ENCODE measurements around the gene CYBA.

The CYBA gene

DNA sequence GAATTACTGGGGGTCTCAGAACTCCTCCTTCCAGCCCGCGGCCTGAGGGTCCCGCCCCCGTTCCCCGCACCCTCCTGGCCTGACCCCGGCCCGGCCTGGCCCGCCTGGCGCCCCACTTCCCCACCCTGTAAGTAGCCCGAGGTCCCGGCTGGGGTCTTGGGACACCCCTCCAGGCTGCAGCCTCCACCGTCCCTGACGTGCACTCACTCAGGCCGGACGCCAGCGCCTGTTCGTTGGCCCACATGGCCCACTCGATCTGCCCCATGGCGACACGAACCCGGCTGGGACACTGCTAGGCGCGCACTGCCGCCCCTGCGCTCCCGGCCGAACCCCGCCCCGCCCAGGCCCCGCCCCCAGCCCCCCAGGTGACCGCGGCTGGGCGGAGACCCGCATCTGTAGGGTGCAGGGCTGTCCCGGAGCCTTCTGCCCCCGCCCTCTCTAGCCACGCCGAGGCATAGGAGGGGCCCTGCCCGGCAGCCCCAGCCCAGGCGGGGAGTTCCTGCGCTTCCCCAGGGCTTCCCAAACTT is at the start of gene CYBA:
TSS of gene CYBA (minus strand) at position 305 of the 527 bp plus-strand sequence. CDS start at position 265, 40 bp downstream.
- DNase-seq, result peak; percentile 90

DNA sequence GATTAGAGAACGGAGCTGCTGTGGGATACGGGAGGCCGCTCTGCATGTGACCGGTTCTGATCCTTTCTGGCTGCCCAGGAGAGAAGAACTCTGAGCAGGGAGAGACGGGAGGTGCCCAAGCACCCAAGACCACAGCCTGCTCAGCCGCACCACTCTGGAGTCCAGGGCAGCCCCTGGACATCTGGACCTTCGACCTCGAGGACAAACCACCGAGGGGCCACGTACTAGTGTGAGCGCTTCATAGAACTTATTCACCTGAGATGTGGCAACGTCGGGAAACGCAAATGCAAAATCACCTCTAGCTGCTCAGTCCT is 49.4 kb upstream of the CYBA start:
- DNase-seq, result no peak

DNA sequence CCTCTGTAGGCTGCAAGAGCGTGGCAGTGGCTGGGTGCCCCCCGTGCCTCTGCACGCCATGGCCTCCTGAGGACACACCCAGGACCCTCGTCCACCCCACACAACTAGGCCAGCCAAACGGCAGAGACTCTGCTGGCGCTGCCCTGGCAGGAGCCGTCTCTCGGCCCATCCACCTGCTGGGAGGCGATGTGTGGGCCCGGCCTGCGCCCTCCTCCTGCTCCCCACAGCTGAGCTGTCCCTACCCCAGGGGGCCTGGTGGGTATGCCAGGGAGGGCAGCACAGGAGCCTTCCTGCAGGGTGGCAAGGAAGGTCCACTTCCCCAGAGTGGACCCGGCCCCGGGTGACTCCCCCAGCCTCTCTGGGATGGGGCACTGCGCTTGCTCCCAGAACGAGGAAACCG is 48.3 kb upstream of the CYBA start:
- DNase-seq, result no peak

DNA sequence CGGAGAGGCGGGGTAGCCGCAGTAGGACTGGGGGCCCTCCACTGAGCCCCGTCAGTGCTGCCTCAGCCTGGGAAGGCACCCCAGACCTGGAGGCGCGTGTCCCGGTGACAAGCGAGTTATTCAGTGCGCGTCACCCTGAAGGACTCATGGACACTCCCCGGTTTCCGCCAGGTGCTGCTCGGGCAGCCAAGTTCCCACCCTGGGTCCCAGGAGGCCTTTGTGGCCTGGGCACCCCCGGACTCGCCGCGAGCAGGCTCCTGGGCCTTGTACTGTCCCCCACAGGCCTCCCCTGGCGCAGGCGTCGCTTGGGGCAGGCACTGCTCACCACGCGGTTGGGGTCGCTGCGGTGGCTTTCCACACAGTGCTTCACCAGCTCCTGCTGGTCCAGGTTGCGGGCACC is 47.8 kb upstream of the CYBA start:
- no peak for DNase-seq

DNA sequence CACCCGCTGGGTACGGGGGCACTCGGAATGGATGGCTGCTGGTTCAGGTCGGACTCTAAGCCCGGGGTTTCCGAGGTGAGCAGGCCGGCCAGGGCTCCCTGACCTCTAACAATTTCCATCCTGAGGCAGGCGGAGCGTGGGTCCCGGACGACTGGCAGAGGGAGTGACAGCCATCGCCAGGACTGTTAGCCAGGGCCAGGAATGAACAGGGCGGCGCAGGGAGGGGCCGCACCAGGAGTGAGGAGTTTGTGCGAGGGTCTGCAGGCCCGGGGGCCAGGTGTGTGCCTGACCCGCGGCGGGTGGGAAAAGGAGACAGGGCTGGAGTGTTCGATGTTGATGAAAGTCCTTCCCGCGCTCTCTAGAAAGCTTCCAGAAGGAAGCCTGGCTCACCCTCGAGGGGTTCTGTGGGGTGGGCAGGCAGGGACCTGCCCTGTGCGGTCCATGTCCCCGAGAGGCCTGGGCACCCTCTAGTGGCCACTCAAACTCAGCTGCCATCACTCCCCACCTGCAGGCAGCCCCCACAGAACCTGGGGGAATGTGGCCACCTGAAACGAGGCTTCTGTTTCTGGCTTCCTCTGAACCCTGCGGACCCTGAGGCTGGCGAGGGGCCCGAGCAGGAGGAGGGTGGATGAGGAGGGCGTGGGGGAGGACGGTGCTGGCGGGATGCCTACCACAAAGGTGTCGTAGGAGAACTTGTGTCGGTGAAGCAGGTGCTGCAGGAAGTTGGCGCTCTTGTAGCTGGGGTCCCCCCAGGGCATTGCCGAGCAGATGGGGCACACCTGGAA is 47.2 kb upstream of the CYBA start:
- DNase-seq, result peak; percentile 21

DNA sequence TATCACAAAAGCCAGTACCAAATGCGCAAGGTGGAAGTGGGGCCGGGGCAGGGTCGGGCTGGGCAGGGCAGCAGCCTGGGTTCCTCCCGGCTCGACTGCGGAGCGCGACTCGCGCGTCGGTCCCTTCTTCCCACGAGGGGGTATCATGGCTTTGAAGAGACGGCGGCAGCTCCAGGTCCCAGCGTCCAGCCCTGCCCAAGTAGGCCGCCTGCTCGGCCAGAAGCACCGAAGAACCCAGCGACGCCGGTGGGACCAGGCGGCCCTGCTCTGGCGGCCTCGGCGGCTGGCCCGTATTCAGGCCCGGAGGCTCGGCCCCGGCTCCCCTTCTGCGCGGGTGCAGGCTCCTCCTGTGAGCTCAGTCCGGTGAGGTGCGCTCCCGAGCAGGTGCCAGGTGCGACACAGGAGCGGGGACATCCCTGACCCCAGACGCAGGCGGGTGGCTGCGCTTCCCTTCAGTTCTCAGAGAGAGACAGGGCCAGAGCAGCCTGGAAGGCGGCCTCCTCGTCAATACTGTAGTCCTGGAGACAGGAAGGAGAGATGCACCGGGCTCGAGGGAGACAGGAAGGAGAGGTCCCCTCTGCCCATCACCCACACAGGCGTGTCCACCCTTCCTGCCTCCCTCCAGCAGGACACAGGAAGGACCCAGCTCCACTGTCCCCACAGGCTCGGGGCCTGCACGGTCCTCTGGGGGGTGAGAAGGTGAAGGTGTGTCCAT is 46.4 kb upstream of the CYBA start:
- no peak for DNase-seq

DNA sequence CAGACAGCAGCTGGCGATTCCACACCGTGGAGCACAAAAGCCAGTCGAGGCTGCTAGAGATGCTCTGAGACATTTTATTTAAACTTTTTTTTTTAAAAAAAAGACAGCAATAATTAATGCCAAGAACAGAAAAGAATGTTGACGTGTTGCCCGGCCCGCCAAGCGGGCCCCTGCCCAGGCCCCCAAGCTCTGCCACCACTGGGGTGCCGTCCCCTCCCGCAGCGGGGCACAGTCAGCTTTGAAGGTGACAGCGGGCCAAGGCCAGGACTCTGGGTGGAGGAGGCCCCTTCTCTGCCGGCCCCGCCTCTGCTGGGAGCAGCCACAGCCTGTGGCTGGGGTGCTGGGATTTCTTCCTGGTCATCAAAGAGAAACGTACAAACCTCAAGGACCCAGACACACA is 45.6 kb upstream of the CYBA start:
- no peak for DNase-seq

DNA sequence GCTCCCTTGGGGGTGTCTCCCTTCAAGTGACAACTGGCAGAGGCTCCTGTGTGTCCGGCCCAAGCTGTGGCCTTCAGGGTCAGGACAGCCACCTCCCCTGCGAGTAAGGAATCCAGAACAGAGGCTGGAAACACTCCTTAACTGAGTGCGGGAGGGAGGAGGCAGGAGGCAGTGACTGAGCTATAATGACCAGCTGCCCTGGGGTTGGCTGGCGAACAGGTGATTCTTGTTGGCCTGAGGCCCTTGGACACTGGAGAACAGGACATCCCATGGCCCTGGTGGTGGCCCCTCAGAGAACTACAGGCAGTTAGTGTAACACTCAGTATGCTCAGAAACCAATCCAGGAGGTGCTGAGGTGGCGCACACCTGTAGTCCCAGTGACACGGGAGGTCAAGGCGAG is 44.9 kb upstream of the CYBA start:
- no peak for DNase-seq

DNA sequence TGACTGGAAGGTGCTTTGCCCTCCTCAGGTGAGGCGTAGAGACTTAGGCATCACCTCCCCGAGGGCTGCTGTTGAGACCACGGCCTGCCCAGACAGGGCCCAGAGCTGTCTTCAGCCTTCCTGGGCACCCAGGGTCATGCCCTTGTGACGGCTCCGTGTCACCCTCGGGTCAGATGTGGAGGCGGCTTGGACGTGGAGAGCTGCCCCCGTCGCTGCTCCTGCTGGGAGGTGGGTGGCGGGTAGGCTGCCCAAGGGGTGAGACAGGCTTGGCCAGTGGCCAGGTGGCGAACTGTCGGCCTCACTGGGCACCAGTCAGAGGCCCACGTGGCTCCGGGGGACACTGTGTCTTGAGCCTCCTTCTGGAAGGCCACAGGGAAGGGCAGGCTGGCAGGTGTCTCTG is 44.4 kb upstream of the CYBA start:
- DNase-seq, result no peak

DNA sequence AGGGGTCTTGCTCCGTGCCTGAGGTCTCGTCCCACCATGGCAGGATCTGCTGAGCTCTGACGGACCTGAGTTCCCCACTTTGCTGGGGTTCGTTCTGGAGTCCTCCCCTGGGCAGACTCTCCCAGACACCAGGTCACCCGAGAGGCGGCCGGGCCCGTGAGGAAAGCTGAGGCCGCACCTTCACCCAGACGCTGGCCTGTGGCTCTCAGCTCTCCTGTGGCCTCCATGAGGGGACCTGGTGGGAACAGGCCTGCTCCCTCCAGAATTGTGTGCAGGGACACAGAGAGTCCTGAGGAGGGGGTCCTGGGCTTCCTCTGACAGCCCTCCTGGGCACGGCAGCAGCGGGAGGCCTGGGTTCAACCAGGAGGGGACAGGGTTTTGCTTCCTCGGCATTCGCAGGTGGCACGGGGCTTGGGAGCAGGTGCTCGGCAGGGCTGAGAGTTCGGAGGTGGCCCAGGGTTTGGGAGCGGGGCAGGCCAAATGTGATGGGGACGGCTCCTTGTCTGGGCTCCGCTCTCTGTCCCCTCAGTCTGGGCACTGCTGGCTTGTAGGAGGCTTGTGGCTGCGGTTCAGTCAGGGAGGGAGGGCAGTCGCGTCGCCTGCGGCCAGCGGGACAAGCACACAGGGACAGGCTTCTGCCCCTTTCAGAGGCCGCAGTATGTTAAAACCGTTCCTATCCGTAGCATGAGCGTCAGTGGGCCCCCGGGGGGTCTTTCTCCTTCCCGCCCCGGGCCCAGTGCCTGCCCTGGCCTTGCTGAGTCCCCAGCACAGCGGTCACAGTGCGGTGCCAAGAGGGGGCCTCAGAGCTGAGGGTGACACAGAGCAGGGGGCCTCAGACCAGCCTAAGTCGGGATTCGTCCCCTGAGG is 43.6 kb upstream of the CYBA start:
- no peak for DNase-seq

DNA sequence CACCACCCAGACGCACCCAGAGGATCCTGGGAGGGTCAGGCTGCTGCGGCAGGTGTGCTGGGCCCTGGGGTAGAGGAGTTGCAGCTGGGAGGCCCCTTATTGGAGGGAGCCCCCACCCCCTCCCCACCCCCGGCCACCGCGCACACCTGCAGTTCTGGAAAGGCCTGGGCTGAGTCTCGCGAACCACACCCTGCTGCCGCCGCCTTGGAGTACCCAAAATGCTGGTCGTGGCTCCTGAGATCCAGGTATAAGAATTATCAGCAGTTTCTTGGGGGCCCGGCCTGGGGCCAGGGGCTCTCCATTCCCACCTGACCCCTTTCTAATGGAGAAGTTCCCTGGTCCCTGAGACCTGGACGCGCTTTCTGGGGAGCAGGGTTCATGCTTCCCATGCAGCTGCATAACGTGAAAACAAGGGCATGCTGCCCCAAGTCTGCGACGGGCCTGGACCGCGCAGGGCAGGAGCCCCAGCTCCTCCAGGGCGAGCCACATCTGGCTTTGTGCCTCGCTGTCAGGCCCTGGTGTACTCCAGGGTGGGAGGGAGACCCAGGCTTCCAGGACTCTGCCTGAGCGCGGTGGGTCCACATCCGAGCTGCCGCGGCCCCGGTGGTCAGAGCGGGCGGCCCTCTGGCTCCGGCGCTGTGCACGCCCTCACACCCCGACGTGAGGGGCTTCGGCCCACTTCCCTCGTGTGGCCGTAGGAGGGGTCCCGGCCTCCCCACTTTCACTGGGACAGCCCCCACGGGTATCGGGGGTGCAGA is 42.7 kb upstream of the CYBA start:
- DNase-seq, result no peak

DNA sequence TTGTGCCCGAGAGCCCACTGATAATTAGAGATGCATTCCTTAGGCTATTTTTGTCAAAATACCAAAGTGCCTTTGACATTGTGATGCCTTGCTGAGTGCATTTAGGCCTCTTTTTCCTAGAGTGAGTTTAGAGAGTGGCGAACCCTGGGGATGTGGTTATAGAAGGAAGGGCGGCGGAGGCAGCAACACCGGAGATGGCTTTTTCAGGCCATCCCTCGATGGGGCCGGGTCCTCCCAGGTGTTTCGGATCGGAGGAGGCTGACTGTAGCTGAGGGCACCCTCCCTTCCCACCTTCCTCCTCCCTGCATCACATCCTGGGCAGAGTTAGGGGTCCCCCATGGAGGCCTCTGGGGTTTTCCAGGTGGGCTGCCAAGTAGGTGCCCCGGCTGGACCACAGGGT is 42.0 kb upstream of the CYBA start:
- no peak for DNase-seq

DNA sequence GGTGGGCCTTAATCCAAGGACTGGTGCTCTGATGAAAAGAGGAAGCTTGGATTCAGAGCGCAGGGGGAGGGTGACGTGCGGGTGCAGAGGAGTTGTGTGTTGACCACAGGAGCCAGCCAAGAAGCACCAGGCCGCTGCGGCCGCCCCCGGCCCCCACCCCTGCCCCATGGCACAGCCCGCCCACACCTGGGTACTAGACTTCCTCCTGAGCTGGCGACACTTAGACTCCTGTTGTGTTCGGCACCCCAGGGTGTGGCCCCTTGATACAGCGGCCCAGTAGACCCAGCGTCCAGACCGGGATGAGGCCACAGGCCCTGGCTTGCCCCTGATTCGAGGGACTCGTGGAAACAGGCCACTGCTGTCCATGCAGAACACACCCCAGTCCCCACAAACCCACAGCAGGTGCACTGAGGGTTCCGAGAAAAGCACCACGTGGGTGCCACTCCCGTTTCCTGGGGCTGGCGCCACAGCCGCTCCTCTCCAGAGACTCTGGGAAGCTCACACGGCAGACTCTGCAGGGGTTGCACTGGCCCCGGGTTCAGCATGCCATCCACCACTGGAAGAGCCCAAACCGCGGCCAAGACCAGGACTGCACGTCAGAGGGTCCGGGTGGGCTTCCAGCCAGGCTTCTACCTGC is 41.2 kb upstream of the CYBA start:
- DNase-seq, result no peak

DNA sequence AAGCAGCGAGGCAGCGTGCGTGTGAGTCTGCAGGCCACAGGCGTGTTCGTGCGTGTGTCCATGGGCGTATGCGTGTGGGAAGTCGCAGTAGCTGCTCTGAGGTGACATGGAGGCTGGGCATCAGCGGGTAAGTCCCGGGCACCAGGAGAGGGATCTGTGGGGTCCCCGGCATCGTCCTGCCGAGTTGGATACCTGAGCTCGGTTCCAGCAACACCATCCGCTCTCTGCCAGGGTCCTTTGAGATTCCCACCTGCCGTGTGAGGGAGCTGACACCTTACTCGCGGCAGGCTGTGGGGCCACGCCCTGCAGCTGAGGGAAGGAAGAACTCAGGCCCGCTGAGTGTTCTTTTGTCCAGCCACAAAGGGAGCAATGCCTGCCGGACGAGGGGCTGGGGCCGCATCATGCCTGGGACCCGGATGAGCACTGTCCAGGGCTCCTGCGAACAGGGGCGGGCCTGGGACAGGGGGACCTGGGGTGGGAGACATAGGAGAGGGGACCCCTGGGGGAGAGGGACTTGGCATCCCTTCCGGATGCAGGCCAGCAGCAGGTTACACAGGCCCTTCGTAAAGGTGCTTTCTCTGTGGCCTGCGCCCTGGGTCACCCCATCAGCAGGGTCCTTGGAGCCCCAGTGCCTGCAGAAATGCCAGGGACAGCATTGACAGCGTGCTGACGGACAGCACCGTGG is 40.4 kb upstream of the CYBA start:
- no peak for DNase-seq

DNA sequence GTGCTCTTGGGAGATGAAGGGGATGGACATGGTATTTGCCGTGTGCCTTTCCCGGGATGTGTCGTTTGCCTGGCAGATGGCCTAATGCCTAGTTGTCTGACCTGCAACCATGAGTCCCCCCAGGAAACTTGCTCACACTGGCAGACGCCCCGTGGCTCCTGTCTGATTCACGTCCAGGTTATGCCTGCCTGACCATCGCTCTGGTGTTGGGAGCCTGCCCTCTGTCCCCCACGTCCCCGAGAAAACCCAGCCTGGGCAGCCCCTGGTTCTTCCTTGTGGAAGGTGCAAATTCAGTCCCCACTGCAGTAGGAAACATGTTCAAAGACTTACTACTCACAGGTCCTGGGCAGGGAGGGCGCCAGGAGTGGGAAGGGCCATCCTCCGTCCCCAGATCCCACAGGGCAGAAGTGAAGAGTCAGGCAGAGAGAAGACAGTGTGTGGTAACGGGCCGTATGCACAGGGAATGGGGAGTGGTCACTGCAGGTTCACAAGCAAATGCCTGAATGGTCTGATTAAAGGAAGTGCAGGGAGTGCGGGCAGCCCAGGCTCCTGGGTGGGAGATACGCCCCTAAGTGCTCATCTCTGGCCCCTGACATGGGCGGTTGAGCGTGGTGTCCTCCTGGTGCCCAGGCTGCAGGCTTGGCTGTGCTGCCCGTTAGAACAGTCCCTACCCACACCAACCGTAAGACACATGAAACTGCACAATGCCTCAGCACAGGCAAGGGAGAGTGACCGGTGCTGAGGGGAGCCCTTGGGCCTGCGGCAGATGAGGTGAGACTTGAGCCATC is 39.7 kb upstream of the CYBA start:
- no peak for DNase-seq

DNA sequence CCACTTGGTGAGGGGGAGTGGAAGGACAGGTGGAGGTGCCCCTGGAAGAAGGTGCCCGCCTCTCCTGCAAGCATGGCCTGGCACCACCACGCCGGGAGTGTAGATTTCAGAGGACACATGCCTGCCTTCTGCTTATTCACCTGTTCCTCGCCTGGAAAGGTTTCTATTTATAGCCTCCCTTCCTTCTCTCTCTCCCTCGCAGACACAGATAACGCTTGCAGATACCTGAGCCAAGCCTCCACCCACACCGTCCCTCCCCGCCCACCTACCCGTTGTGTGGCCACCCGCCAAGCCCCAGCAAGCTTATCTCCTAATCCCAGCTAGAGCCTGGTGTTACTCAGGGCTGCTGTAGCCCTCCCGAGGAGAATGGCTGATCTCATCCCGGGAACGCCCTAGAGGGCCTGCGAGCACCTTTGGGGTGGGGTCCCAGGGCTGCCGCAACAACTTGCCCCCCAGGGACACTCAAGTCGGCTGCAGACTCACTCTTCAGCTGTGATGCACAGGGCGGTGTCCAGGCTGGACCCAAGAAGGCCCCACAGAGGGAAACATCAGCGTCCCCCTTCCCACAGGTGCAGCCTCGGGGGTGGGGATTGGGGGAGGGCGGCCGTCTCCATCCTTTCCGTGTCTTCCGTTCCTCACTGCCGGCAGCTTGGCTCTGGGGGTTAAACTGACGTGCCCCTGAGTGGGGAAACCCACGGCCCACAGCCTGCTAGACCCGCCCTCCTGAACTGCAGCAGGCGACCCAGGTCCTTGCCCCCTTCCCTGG is 37.3 kb upstream of the CYBA start:
- DNase-seq, result peak; percentile 86

DNA sequence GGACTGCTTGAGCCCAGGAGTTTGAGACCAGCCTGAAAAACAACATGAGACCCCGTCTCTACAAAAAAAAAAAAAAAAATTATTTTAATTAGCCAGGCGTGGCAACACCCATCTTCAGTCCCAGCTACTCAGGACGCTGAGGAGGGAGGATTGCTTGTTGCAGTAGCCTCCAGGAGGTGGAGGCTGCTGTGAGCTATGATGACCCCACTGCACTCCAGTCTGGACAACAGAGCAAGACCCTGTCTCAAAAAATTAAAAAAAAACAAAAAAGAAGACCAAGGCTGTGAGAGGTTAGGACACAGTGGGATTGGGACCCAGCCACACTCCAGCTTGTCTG is 36.8 kb upstream of the CYBA start:
- no peak for DNase-seq

DNA sequence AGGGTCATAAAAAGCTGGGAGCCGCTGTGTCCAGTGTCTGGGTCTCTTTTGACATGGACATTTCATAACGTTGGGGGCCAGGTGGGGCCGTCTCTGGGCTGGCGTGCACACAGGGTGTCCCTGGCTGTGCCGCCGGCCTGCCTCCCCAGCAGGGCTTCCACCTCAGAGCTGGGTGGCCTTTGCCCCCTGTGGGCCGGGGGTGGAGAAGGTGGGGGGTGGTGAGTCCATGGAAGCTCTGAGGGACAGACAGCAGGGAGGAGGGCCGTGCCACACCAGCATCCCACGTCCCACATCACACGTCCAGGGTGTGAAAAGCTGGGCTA is 36.4 kb upstream of the CYBA start:
- DNase-seq, result peak; percentile 25

DNA sequence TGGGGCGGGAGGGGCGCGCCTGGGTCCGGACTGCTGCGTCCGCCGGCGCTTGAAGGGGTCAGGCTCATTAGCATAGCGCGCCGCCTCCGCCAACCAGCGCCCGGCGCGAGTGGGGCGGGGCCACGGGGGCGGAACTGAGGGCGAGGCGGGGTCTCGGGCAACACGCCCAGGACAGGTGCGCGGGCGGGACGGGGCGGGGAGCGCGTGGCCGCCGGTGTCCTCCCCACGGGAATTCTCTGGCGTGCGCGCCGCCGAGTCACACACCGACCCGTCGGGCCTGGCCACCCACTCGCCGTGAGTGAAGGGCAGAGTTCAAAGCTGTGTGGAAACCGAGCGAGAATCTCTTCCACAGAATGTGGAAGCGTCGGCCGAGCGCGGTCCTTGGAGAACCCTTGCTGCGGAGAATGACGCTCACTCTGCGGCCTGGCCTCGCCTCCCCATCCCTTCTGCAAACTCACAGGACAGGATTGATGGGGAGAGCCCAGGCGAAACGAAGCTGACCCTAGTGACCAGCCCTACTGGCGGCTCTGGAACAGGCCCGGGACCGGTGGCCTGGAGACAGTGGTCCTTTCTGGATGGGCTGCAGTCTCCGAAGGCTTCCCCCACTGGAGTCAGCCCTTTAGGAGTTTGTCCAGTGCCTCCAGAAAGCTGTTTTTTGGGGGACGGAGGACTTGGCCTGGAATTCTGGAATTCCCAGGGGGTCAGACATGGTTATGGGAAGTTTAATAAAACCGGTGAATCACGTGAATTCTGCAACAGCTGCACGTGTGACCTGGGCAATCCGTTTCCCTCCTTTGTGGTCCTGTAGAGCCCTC is 35.8 kb upstream of the CYBA start, which contains the start of gene SNAI3:
TSS of gene SNAI3 (minus strand) at position 69 of the 815 bp plus-strand sequence. CDS start 101 bp downstream, outside the sequence.
- peak; percentile 92 for DNase-seq

All from DMS53 (cell line).